Osteoblast (primary cell): ENCODE measurements around the gene CD163L1. TPM values are rescaled to one million over a fixed set of nuclear protein-coding genes. Genes with fewer than 3 reads are reported as not detected.

Experiments
- DNase-seq: peaks from one replicate; pipeline ENCODE4 v3.0.0; 2011; ENCODE audit warnings: low spot score, mixed read lengths; ENCODE audit not compliant: insufficient read length; ENCODE audit errors: missing footprints
- H2AFZ ChIP-seq: 2 replicates; pipeline ENCODE4 v1.6.0; 2011; ENCODE audit warnings: mild to moderate bottlenecking, low read length
- H3K27ac ChIP-seq: 2 replicates; pipeline ENCODE4 v1.5.1; 2011; ENCODE audit warnings: mild to moderate bottlenecking, low read depth, low read length, moderate library complexity
- H3K27me3 ChIP-seq: 2 replicates; pipeline ENCODE4 v1.6.0; 2012; ENCODE audit warnings: mild to moderate bottlenecking, control low read depth, inconsistent platforms, low read length, moderate library complexity; ENCODE audit not compliant: insufficient read depth
- H3K36me3 ChIP-seq: 2 replicates; pipeline ENCODE4 v1.5.1; 2011; ENCODE audit warnings: mild to moderate bottlenecking, low read length, control low read depth, moderate library complexity; ENCODE audit not compliant: insufficient read depth
- H3K4me1 ChIP-seq: 2 replicates; pipeline ENCODE4 v1.5.1; 2011; ENCODE audit warnings: mild to moderate bottlenecking, low read length, control low read depth, moderate library complexity; ENCODE audit not compliant: insufficient read depth
- H3K4me2 ChIP-seq: 2 replicates; pipeline ENCODE4 v1.6.0; 2011; ENCODE audit warnings: mild to moderate bottlenecking, low read length; ENCODE audit not compliant: insufficient read depth
- H3K4me3 ChIP-seq: fragments of 200-600 bp; sonication (generic); 3 replicates; pipeline ENCODE4 v1.5.1; 2012; ENCODE audit warnings: mild to moderate bottlenecking, low read length, inconsistent platforms; ENCODE audit not compliant: insufficient read depth
- H3K79me2 ChIP-seq: 2 replicates; pipeline ENCODE4 v1.6.0; 2012; ENCODE audit warnings: mild to moderate bottlenecking, low read length, control low read depth, inconsistent platforms; ENCODE audit not compliant: insufficient read depth
- H3K9me3 ChIP-seq: 2 replicates; pipeline ENCODE4 v1.5.1; 2011; ENCODE audit warnings: low read depth, low read length, control low read depth
- H4K20me1 ChIP-seq: 2 replicates; pipeline ENCODE4 v1.6.0; 2012; ENCODE audit warnings: mild to moderate bottlenecking, low read length, control low read depth; ENCODE audit not compliant: insufficient read depth
- CTCF ChIP-seq: IDR thresholded peaks from 2 replicates; pipeline ENCODE4 v1.5.1; 2011; ENCODE audit warnings: mild to moderate bottlenecking, low read depth, low read length, moderate library complexity; ENCODE audit errors: extremely low read depth
- total RNA-seq: library from RNA; depleted of rRNA; stranded (reverse); fragments of >200 nt; gene quantifications from 2 replicates; pipeline ENCODE4 v1.2.3, GENCODE V29; 2012

Gene CD163L1
- total RNA-seq, 1 donor, result under 0.01 TPM

- no peak for DNase-seq
- TF ChIP-seq CTCF, result no peak
Measured at GRCh38 chr12:7459973-7460372, 16.0 kb upstream of the CD163L1 start.

DNA sequence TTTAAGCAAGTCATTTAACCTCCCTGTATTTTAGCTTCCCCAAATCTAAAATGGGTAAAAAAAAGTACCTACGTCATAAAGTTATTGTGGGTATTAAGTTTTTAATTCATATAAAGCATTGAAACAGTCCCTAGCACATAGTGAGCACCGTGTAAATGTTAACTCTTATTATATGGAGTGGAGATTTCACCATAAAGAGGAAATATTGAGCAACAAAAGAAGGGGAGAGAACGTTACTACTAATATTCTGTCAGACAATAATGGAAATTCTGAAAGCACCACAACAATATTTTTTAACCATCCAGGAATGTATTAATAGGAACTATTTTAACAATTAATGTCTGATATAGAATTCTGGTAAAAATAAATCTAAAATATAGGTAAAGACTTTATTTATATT, 7.8 kb upstream of the CD163L1 start:
- no peak overlapping the region for H2AFZ ChIP-seq
- no peaks in the 10 kb centered on the region for H3K79me2 ChIP-seq
- no peaks in the 10 kb centered on the region for H3K27me3 ChIP-seq
- H3K4me1 ChIP-seq, result no peaks in the 10 kb centered on the region
- no peaks in the 10 kb centered on the region for H4K20me1 ChIP-seq
- no peaks in the 10 kb centered on the region for H3K36me3 ChIP-seq
- no peak for DNase-seq
- no peak overlapping the region for H3K4me2 ChIP-seq
- H3K9me3 ChIP-seq, result no peaks in the 10 kb centered on the region
- no peak for TF ChIP-seq CTCF
- H3K4me3 ChIP-seq, result no peak overlapping the region
- no peak overlapping the region for H3K27ac ChIP-seq

More at GRCh38 chr12:7459973-7460372, 16.0 kb upstream of the CD163L1 start:
- Histone ChIP-seq H3K36me3 (no peaks in the 10 kb centered on the region), H3K4me2 (no peak overlapping the region), H3K27me3 (no peaks in the 10 kb centered on the region), H3K27ac (no peak overlapping the region), H3K9me3 (no peaks in the 10 kb centered on the region), H3K4me1 (no peaks in the 10 kb centered on the region), H3K4me3 (no peak overlapping the region), H3K79me2 (no peaks in the 10 kb centered on the region), H2AFZ (no peak overlapping the region), H4K20me1 (no peaks in the 10 kb centered on the region)

GRCh38 chr12:7450667-7451066, 6.7 kb upstream of the CD163L1 start:
- Histone ChIP-seq H4K20me1 (no peaks in the 10 kb centered on the region), H3K4me3 (no peak overlapping the region), H2AFZ (no peak overlapping the region), H3K79me2 (no peaks in the 10 kb centered on the region), H3K36me3 (no peaks in the 10 kb centered on the region), H3K4me1 (no peaks in the 10 kb centered on the region), H3K4me2 (no peak overlapping the region), H3K27ac (no peak overlapping the region), H3K27me3 (no peaks in the 10 kb centered on the region), H3K9me3 (no peaks in the 10 kb centered on the region)
- TF ChIP-seq CTCF, result no peak
- DNase-seq, result no peak

DNA sequence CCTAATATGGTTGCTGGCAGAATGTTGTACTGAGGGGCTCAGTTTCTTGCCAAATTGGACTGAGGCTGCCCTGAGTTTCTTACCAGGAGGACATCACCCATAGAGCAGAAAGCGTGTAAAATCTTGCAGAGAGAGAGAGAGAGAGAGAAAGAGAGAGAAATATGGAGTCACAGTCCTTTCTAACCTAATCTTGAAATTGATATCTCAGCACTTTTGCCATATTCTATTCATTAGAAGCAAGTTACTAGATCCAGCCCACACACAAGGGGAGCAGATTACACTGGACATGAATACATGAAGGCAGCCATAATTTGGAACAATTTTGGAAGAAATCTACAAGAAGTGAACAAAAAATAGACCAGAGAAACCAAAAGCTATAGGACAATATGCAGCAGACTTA, 4.1 kb upstream of the CD163L1 start:
- H3K79me2 ChIP-seq, result no peaks in the 10 kb centered on the region
- DNase-seq, result no peak
- H4K20me1 ChIP-seq, result no peaks in the 10 kb centered on the region
- no peak overlapping the region for H3K27ac ChIP-seq
- no peaks in the 10 kb centered on the region for H3K4me1 ChIP-seq
- H3K4me2 ChIP-seq, result no peak overlapping the region
- no peak for TF ChIP-seq CTCF
- no peaks in the 10 kb centered on the region for H3K27me3 ChIP-seq
- no peak overlapping the region for H3K4me3 ChIP-seq
- no peaks in the 10 kb centered on the region for H3K9me3 ChIP-seq
- H2AFZ ChIP-seq, result no peak overlapping the region
- no peaks in the 10 kb centered on the region for H3K36me3 ChIP-seq
